ENCODE data around the gene AKR1C2. TPM values are rescaled to one million over a fixed set of nuclear protein-coding genes. Genes with fewer than 3 reads are reported as not detected.
"Not testable (repeated sequence)": the region's sequence is repeated elsewhere in the genome, so short reads cannot be mapped to it uniquely, and the experiment has no call there.

AKR1C2 gene
- total RNA-seq, 2 experiments from 2014 or later = not detected

GRCh38 chr10:4942931-4943330 is 60.7 kb downstream of the AKR1C2 start:
- H3K9me2 ChIP-seq (ENCODE audit: insufficient read depth, low read length); H3K36me3 ChIP-seq (ENCODE audit: insufficient read depth, low read length); H2AFZ ChIP-seq (ENCODE audit: low read length); DNase-seq (ENCODE audit: low spot score); H3K4me2 ChIP-seq (ENCODE audit: low read length); BruUV-seq (replicated peaks); POLR2A ChIA-PET; H3K9me3 ChIP-seq (ENCODE audit: low read length); H3K4me1 ChIP-seq (ENCODE audit: insufficient read depth, low read length, poor library complexity, severe bottlenecking); H4K20me1 ChIP-seq (ENCODE audit: insufficient read depth, low read length); H3K79me2 ChIP-seq (ENCODE audit: insufficient read depth, low read depth, low read length); intact Hi-C loops (cut with micrococcal nuclease; ENCODE audit: unreplicated experiment); H3K4me3 ChIP-seq (ENCODE audit: low read depth, low read length, poor library complexity, severe bottlenecking); H3K27ac ChIP-seq (ENCODE audit: low read depth, low read length, poor library complexity, severe bottlenecking); CTCF ChIA-PET (ENCODE audit: unreplicated experiment): not testable (repeated sequence)

DNA sequence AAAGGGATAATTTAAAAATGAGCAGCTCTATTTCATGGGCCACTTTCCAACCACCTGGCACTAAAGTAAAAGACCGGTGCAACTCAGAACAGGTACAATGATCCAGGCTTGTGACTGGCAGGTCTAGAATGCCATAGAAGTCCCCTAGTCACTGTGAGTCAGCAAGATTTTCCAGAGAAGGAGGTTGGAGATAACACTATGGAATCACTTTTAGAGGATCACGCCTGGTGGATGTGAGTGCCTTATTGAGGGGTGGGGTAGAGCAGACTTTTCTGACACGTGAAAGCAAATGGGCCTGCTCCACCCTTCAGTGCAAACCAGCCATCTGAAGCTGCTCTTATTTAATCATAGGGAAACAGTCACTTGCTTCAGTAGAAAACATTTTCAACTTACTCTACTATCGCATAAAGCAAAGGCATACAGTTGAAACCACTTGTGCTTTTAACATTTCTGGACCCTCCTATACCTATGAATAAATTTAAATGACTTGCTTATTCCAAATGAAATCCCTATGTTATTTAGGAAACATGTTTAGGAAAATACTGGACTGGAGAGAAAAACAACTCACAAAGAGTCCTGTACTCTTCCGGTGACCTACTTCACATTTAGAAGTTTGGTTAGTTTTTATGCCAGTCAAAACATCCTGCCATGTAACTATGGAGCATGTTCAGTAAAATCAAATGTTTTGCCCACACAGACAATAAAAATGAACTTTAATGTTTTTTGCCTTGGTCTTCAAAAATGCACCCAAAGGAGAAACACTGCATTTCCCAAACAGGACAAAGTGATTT is 61.9 kb downstream of the AKR1C2 start:
- ChIA-PET POLR2A (no interaction called here), CTCF (ENCODE audit: unreplicated experiment) (no interaction called here)
- Histone ChIP-seq H3K9me3 (ENCODE audit: low read length) (no peaks in the 10 kb centered on the region), H3K79me2 (ENCODE audit: insufficient read depth, low read depth, low read length) (no peaks in the 10 kb centered on the region), H3K27ac (ENCODE audit: low read depth, low read length, poor library complexity, severe bottlenecking) (no peak overlapping the region), H3K4me1 (ENCODE audit: insufficient read depth, low read length, poor library complexity, severe bottlenecking) (no peaks in the 10 kb centered on the region), H3K36me3 (ENCODE audit: insufficient read depth, low read length) (no peaks in the 10 kb centered on the region), H3K4me2 (ENCODE audit: low read length) (no peak overlapping the region), H3K9me2 (ENCODE audit: insufficient read depth, low read length) (no peaks in the 10 kb centered on the region), H4K20me1 (ENCODE audit: insufficient read depth, low read length) (no peaks in the 10 kb centered on the region), H2AFZ (ENCODE audit: low read length) (no peak overlapping the region), H3K4me3 (ENCODE audit: low read depth, low read length, poor library complexity, severe bottlenecking) (no peak overlapping the region)
- BruUV-seq (replicated peaks) = no TSS peak
- DNase-seq (ENCODE audit: low spot score) = no peak
- intact Hi-C loops (cut with micrococcal nuclease; ENCODE audit: unreplicated experiment) = no loop called here
- TF ChIP-seq CTCF (conservative IDR thresholded peaks at IDR 0.05; ENCODE audit: low read length) = no peak

DNA sequence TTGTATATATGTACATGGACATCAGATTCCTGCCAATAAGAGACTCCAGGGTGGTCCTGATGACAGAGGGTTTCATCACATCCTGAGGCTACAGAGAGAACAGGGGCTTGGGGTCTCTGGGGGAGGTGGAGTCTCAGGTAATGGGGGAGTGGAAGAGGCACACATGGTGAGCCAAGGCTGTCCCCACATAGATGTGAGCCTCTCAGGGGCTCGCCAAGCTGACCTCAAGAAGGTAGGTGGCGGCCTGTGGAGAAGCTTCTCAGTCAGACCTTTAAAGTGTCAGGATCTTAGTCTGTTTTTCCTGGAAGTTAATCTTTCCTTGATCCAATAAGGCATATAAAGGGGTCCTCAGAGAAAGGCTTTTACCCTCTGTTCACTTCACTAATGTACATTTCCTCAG is 62.7 kb downstream of the AKR1C2 start:
- H3K4me2 ChIP-seq (ENCODE audit: low read length); POLR2A ChIA-PET; CTCF ChIA-PET (ENCODE audit: unreplicated experiment): not testable (repeated sequence)

DNA sequence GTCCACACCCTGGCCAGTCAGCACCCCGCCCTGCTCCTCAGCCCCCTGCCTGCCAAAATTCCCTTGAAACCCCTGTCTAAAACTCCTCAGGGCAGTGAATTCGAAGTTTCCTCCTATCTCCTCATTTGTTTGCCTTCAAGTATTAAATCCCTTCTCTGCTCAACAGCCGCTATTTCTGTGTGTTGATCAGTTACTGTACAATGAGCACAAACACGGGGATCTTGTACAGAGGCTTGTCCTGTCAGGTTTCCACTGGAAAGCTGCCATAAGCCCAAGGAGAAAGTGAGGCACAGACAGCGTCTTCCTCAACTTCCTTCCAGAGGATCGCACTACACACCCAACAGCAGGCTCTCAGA is 63.6 kb downstream of the AKR1C2 start:
- not testable (repeated sequence) for H3K4me2 ChIP-seq (ENCODE audit: low read length)

More for the DNA sequence above, 62.7 kb downstream of the AKR1C2 start:
- BruUV-seq (replicated peaks); H3K79me2 ChIP-seq (ENCODE audit: insufficient read depth, low read depth, low read length); H4K20me1 ChIP-seq (ENCODE audit: insufficient read depth, low read length); intact Hi-C loops (cut with micrococcal nuclease; ENCODE audit: unreplicated experiment); H3K9me3 ChIP-seq (ENCODE audit: low read length); H3K4me3 ChIP-seq (ENCODE audit: low read depth, low read length, poor library complexity, severe bottlenecking); DNase-seq (ENCODE audit: low spot score); H3K36me3 ChIP-seq (ENCODE audit: insufficient read depth, low read length); H3K27ac ChIP-seq (ENCODE audit: low read depth, low read length, poor library complexity, severe bottlenecking); H3K4me1 ChIP-seq (ENCODE audit: insufficient read depth, low read length, poor library complexity, severe bottlenecking); H3K9me2 ChIP-seq (ENCODE audit: insufficient read depth, low read length); H2AFZ ChIP-seq (ENCODE audit: low read length): not testable (repeated sequence)

More for the DNA sequence above, 63.6 kb downstream of the AKR1C2 start:
- BruUV-seq (replicated peaks); H2AFZ ChIP-seq (ENCODE audit: low read length); CTCF ChIA-PET (ENCODE audit: unreplicated experiment); H3K4me1 ChIP-seq (ENCODE audit: insufficient read depth, low read length, poor library complexity, severe bottlenecking); H3K9me2 ChIP-seq (ENCODE audit: insufficient read depth, low read length); H3K27ac ChIP-seq (ENCODE audit: low read depth, low read length, poor library complexity, severe bottlenecking); H4K20me1 ChIP-seq (ENCODE audit: insufficient read depth, low read length); DNase-seq (ENCODE audit: low spot score); H3K9me3 ChIP-seq (ENCODE audit: low read length); intact Hi-C loops (cut with micrococcal nuclease; ENCODE audit: unreplicated experiment); POLR2A ChIA-PET; H3K36me3 ChIP-seq (ENCODE audit: insufficient read depth, low read length); H3K4me3 ChIP-seq (ENCODE audit: low read depth, low read length, poor library complexity, severe bottlenecking); H3K79me2 ChIP-seq (ENCODE audit: insufficient read depth, low read depth, low read length): not testable (repeated sequence)
